HG02884 (cell line): Measurements from ENCODE around the gene COBL.

Experiments used
- ATAC-seq: cut with Tn5 transposase; IDR thresholded peaks from one replicate; pipeline ENCODE4 v1.9.1; 2021; ENCODE audit warnings: mild to moderate bottlenecking, moderate library complexity; ENCODE audit not compliant: unreplicated experiment

The COBL gene

GRCh38 chr7:51064688-51065087 is 251.9 kb downstream of the COBL start:
- no peak for ATAC-seq

- ATAC-seq, result no peak
These were observed 254.2 kb downstream of the COBL start for GRCh38 chr7:51062222-51062987.

- no peak for ATAC-seq
These were observed 256.1 kb downstream of the COBL start for GRCh38 chr7:51060536-51060935.

GRCh38 chr7:51059504-51060142 is 257.0 kb downstream of the COBL start:
- no peak for ATAC-seq

GRCh38 chr7:51058764-51059163 is 257.8 kb downstream of the COBL start:
- no peak for ATAC-seq

GRCh38 chr7:51055039-51055840 is 261.4 kb downstream of the COBL start:
- ATAC-seq, result no peak

GRCh38 chr7:51054231-51054630 is 262.4 kb downstream of the COBL start:
- no peak for ATAC-seq

GRCh38 chr7:51053160-51053925 is 263.3 kb downstream of the COBL start:
- no peak for ATAC-seq

DNA sequence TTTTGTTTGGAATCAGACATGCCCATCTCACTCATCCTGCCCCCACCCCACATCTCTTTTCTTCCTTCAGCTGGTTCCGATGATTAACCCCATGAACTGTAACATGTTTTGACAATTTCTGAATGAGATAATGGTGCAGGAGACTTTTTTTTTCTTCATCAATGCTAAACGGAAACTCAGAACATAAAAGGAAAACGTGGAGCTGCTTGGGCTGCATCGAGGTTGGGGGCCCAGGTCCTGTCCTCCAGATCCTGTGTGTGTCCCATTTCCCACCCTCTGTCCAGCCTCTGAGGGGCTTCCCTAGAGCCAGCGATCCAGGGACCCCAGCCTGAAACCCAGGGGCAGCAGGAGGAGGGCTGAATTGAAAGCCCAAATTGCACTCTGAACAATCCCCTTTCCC is 270.1 kb downstream of the COBL start:
- no peak for ATAC-seq

- ATAC-seq, result no peak
These were observed 270.5 kb downstream of the COBL start for GRCh38 chr7:51046103-51046466.

GRCh38 chr7:51045319-51046102 is 271.1 kb downstream of the COBL start:
- ATAC-seq, result no peak

- no peak for ATAC-seq
These were observed 273.1 kb downstream of the COBL start for GRCh38 chr7:51043461-51043860.

- no peak for ATAC-seq
These were observed 275.8 kb downstream of the COBL start for GRCh38 chr7:51040787-51041186.

GRCh38 chr7:51038573-51038972 is 278.0 kb downstream of the COBL start:
- no peak for ATAC-seq

GRCh38 chr7:51035716-51036115 is 280.9 kb downstream of the COBL start:
- no peak for ATAC-seq

GRCh38 chr7:51034521-51035264 is 281.9 kb downstream of the COBL start:
- no peak for ATAC-seq

DNA sequence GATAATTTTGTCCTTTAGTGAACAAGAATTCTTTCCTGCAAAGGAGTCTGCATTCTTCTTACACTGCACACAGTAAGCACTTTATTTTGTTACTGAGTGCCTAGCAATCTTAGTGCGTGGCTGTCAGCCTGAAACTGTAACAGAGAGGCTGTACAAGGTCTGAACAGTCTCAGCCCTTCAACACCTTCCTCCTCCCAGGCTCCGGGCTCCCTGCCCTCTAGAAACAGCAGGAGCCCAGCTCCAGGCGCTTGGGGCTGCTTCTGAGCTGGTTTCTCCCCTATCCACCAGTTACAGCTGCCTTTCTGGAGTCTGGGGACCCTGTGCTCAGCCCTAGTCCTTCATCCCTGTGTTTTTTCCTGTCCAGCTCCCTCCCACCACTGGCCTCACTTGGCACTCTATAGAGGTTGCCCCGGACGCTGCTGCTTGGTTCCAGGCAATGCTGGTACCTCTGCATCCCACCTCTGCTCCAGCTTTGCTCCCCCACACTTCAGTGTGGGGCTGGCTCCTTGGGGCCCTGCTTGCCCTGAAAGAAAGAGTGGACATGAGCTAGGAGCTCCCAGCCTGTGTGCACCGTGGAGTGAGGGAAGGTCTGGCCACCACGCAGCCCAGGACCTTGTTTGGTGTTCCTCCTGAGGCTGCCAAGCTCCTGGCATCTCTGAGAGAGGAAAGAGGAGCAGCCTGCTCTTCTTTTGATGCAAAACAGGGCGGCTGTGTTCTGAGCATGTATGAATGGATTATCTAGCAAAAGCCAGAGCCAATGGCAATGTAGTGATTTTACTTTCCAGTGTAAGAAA is 282.7 kb downstream of the COBL start:
- ATAC-seq, result no peak

- no peak for ATAC-seq
These were observed 284.7 kb downstream of the COBL start for GRCh38 chr7:51031791-51032515.
